ENCODE measurements around the gene ANKRD30A. TPM values are rescaled to one million over a fixed set of nuclear protein-coding genes. Genes with fewer than 3 reads are reported as not detected.
"Not testable (repeated sequence)": the region's sequence is repeated elsewhere in the genome, so short reads cannot be mapped to it uniquely, and the experiment has no call there.

Gene ANKRD30A
- not detected in 2 replicates for polyA plus RNA-seq (2014; cell fraction: cytosol; rRNA removed)
- 0.06 TPM in 1 of 2 replicates, not detected in the other for polyA plus RNA-seq (2014; cell fraction: nucleus; rRNA removed)

GRCh38 chr10:37125191-37125732 lies at the start of gene ANKRD30A:
TSS of gene ANKRD30A (plus strand) at chr10:37125598. CDS start at chr10:37125788, 190 bp downstream.
- no peak for DNase-seq (ENCODE audit: low spot score)

DNA sequence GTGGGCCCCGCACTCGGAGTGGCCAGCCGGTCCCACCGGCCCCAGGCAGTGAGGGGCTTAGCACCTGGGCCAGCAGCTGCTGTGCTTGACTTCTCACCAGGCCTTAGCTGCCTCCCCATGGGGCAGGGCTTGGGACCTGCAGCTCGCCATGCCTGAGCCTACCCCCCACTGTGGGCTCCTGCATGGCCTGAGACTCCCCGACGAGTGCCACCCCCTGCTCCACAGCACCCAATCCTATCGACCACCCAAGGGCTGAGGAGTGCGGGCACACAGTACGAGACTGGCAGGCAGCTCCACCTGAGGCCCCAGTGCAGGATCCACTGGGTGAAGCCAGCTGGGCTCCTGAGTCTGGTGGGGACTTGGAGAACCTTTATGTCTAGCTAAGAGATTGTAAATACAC lies 49.3 kb upstream of the ANKRD30A start:
- not testable (repeated sequence) for DNase-seq (ENCODE audit: low spot score)

- no peak for DNase-seq (ENCODE audit: low spot score)
Observed at GRCh38 chr10:37095792-37096573, 29.4 kb upstream of the ANKRD30A start.

GRCh38 chr10:37101261-37101660 lies 24.1 kb upstream of the ANKRD30A start:
- DNase-seq (ENCODE audit: low spot score): no peak

DNA sequence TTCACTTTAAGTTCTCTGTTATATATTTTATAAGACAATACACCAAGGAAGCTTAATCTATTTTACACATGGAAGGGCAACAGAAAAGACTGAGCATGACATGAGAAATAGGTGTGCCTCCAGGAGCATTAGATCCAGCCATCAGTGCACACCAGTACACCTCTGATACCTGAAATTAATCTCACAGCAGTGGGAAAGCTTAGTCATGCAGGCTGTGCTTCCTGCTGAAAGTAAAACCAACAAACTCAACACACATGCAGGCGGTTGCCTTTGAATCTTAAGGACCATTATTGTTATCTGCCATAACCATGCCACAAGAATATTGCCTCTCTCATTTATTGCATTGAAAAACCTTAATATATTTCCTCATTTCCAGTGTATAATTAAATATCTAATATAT lies 16.4 kb upstream of the ANKRD30A start:
- DNase-seq (ENCODE audit: low spot score): no peak

DNA sequence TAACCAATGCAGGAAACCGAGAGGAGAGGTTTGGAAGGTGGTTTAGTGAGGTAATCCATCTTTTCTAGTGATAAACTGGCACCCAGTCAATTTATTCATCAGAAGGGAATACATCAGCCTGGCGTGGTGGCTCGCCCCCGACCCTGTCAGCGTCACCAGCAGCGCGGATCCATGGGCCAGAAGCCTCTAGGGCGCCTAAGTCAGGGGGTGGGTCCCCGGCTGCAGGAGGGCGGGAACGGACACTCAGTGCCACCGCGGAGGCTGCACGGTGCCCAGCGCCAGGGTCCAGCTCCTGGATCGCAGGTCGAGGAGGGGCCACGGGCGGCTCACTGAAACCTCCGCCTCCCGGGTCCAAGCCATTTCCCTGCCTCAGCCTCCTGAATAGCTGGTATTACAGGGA lies 866 bp upstream of the ANKRD30A start:
- DNase-seq (ENCODE audit: low spot score): no peak

GRCh38 chr10:37125921-37126320 lies 523 bp downstream of the ANKRD30A start:
- DNase-seq (ENCODE audit: low spot score): no peak

- no peak for DNase-seq (ENCODE audit: low spot score)
Observed at GRCh38 chr10:37146443-37146842, 21.0 kb downstream of the ANKRD30A start.

- not testable (repeated sequence) for DNase-seq (ENCODE audit: low spot score)
Observed at GRCh38 chr10:37162430-37162829, 37.0 kb downstream of the ANKRD30A start.

GRCh38 chr10:37171945-37172344 lies 46.5 kb downstream of the ANKRD30A start:
- DNase-seq (ENCODE audit: low spot score): not testable (repeated sequence)

DNA sequence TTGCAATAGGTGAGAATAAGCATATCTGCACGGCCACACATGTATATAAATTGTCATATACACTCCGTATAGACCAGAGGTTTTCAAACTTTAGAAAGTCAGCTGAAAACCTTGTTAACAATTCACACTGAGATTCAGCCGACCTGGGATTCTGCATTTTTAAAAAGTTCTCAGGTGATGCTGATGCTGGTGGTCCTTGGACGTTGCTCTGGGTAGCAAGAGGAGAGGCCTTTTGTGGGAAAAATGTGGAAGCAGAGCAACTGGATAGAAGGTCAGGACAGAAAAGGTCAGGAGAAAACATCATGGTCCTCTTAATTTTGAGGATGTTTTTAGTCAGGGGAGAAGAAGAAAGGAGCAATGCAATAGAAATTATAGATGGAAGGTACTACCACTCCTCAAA lies 52.9 kb downstream of the ANKRD30A start:
- DNase-seq (ENCODE audit: low spot score): not testable (repeated sequence)

DNA sequence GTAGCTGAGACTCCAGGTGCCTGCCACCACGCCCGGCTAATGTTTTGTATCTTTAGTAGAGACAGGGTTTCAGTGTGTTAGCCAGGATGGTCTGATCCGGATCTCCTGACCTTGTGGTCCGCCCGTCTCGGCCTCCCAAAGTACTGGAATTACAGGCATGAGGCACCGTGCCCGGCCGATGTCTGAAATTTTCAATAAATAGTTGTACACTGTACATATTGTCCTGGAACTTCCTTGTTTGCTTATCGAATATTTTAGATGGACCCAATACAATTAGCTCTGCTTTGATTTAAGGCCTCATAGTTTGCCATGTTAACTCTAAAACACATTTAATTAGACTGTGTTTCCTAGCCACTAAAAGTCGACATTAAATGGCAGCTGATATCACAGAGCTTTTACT lies 57.3 kb downstream of the ANKRD30A start:
- DNase-seq (ENCODE audit: low spot score): not testable (repeated sequence)

DNA sequence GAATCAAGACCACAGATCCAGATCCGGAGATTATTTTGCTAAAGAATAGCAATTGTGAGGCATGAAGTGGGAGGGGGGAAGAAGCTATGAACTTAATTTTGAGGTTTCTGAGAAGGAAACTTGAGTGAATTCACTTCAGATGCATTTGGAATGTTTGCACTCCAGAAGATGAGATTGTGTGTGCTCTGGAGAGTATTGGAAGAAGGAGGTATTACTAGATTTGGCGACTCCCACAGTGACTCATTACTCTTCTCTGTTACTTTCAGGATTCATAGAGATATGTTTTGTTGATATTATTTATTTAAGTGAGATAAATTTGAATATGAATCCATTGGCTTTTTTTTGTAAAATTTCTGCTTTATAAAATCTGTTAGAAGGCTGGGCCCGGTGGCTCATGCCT lies 80.7 kb downstream of the ANKRD30A start:
- DNase-seq (ENCODE audit: low spot score): no peak

- no peak for DNase-seq (ENCODE audit: low spot score)
Observed at GRCh38 chr10:37220866-37221265, 95.5 kb downstream of the ANKRD30A start.

DNA sequence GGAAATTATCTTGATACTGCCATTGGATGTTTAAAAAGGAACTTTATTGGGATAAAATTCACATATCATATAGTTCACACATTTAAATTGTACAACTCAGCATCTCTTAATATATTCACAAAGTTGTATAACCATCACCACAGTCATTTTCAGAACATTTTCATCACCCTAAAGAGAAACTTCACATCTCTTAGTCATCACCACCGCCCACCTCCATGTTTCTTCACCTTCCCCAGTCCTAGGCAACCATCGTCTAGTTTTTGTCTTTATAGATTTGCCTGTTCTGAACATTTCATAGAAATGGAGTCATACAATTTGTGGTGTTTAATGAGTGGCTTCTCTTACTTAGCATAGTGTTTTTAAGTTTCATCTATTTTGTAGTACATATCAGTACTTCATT lies 96.6 kb downstream of the ANKRD30A start:
- no peak for DNase-seq (ENCODE audit: low spot score)

DNA sequence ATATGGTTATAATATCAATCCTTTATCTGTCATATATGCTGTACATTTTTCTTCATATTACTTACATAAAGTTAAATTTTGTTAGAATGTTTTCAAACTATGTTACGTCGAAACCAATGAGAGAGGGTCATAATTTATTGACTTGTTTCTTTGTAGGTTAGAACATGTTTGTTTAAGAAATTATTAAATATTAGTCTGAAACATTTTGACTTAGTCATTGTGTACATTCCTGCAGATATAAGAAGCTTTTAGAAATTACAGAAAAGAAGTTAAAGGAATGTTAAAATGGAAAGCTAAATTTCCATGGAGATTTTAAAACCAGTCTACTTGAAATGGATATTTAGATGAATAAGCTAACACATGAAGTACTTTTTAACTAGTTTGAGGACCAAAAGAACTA lies 99.8 kb downstream of the ANKRD30A start:
- no peak for DNase-seq (ENCODE audit: low spot score)

DNA sequence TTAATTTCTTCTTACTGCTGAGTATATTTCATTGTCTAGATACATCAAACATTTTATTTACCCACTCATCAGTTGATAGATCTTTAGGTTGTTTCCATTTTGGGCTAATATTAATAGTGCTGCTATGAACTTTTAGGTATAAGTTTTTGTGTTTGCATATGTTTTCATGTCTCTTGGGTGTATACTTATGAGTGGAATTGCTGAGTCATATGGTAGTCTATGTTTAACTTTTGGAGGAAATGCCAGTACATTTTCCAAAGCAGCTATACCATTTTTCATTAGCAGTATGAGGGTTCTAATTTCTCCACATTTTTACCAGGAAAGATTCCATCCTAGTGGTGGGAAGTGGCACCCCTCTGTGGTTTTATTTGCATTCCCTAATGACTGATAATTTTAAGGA lies 101.1 kb downstream of the ANKRD30A start:
- DNase-seq (ENCODE audit: low spot score): no peak

DNA sequence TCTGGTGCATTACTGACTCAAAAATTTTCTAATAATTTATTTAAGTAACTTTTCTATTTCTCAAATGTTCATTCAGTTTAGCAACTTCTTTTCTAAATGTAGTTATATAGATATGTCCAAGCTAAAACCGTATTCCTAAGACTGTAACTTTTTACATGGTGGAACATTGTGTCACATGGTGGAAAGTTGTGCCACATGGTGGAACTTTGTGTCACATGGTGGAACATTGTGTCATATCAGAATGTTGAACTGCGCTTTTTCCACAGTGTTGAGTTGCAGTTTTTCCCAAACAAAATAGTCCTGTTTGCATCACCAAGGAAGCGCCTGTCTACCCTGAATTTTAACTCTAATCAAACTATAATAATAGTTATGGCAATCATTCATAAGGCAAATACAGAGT lies 109.3 kb downstream of the ANKRD30A start:
- DNase-seq (ENCODE audit: low spot score): no peak

GRCh38 chr10:37236093-37236492 lies 110.7 kb downstream of the ANKRD30A start:
- DNase-seq (ENCODE audit: low spot score): no peak

DNA sequence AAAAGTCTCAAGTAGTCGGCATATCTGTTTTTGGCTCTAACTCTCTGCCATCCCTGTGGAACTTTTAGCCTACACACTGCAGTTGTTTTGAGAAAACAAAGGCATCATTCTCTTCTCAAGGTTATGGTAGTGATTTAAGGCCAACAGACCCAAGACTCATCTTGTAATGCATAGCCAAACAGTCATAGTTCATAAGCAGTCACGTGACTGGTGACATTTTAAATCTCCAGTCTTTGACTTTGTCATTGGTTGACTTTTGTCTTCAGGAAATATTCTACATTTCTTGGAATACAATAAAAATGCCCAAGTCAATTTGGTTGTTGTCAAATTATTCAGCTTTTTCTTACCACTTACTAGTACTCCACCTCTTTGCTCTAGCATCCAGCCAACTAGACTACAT lies 114.8 kb downstream of the ANKRD30A start:
- DNase-seq (ENCODE audit: low spot score): no peak

GRCh38 chr10:37246637-37247036 lies 121.2 kb downstream of the ANKRD30A start:
- DNase-seq (ENCODE audit: low spot score): no peak

- not testable (repeated sequence) for DNase-seq (ENCODE audit: low spot score)
Observed at GRCh38 chr10:37255837-37256236, 130.4 kb downstream of the ANKRD30A start.

GRCh38 chr10:37263304-37263703 lies 137.9 kb downstream of the ANKRD30A start:
- peak; percentile 38 for DNase-seq (ENCODE audit: low spot score)
